ENCODE data around the gene PIGM.

The PIGM gene

DNA sequence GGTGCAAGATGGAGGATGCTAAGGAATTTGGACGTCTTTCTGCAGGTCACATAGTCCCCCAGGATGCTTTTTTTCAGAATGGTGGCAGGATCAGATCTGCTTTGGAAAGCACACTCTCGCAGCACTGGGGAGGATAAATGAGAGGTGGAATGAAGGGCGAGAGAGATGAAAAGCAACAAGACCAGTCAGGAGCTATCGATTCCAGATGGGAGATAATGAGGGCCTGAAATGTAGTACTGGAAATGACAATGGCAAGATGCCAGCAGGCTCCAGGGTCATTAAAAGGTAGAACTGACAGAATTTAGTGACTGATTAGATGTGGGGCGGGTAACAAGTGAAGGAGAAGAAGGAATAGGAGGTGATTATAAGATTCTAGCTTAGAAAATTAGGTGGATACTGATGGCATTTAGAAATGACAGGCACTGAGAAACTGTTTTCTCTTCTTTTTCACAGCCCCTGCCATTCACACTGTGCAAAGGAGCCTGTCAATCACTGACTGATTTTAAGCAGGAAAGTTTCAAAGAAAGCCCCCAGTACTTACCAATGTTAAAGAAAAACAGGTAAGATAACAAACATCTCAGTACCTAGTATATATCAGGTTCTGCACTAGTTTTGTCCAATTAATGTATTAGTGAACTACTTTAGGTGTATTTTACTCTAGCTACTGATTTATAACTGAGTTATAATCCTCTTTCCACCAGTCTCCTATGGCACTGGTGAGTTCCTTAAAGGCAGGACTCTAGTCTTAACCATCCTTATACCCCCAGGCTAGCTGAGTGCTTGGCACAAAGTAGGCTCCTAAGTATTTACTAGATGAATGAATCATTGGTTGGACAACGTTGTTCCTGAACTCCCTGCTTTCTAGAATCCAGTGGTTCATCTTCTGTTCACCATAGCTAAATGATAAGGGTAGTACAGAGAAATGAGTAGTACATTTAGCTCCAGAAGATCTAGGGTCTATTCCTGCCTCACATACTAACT lies 9.2 kb downstream of the PIGM start:
- no peak for DNase-seq (ENCODE audit: low read depth in 1 of 2, low spot score in 1 of 2)

DNA sequence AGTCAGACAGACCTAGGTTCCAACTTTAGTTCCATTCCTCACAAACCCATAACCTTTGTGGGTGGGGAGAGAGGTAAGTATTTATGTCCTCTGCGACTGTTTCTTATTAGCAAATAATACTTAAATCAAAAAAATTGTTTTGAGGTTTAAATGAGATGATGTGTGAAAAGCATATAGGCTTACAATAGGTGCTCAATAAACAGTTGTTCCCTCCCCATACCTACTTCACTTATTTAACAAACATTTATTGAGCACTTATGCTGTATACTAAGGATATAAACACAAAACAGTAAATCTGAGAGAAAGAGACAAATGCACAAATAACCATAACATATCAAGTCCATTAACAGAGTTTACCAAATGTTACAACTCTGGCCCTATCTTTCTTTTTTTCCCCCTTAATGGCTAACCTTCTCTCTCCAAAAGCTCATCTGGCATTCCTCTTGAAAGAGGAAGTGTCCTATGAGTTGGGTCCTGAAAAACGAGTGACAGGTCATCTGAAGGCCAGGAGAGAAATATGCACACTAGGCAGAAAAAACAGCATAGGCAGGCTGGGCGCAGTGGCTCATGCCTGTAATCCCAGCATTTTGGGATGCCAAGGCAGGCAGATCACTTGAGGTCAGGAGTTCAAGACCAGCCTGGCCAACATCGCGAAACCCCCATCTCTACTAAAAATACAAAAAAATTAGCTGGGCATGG lies 10.3 kb downstream of the PIGM start:
- DNase-seq (ENCODE audit: low read depth in 1 of 2, low spot score in 1 of 2): no peak

DNA sequence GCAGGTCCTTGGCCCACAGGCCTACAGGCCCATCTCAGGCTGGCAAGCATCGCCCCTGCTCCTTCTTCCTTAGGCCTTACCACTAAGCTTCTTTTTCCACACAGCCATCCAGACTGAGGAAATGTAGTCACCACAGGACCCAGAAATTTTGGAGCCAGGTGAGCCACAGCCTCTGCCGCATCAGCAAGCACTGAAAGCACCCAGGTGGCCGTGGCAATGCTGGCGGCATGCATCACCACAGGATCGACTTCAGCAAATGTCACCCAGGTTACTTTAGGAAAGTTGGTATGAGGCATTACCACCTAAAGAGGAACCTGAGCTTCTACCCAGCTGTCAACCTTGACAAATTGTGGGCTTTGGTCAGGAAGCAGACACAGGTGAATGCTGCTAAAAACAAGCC lies 11.6 kb downstream of the PIGM start:
- no peak for DNase-seq (ENCODE audit: low read depth in 1 of 2, low spot score in 1 of 2)

GRCh38 chr1:160018900-160019299 lies 12.9 kb downstream of the PIGM start:
- DNase-seq (ENCODE audit: low read depth in 1 of 2, low spot score in 1 of 2): no peak

- no peak for DNase-seq (ENCODE audit: low read depth in 1 of 2, low spot score in 1 of 2)
Observed at GRCh38 chr1:160018347-160018746, 13.4 kb downstream of the PIGM start.

GRCh38 chr1:160017592-160017991 lies 14.2 kb downstream of the PIGM start:
- no peak for DNase-seq (ENCODE audit: low read depth in 1 of 2, low spot score in 1 of 2)

DNA sequence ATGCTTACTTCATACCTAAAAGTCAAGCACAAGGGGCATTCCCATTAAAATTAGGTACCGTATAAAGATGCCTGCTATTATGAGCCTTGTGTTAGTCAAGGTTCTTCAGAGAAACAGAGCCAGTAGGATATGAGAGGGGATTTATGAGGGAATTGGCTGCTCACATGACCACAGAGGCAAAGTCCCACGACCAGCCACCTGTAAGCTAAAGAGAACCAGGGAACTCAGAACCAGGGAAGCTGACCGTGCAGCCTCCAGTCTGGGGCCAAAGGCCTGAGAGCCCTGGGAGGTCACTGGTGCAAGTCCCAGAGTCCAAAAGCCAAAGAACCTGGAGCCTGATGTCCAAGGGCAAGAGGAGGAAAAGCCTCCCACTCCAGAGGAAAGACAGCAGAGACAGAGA lies 20.0 kb downstream of the PIGM start:
- no peak for DNase-seq (ENCODE audit: low read depth in 1 of 2, low spot score in 1 of 2)

DNA sequence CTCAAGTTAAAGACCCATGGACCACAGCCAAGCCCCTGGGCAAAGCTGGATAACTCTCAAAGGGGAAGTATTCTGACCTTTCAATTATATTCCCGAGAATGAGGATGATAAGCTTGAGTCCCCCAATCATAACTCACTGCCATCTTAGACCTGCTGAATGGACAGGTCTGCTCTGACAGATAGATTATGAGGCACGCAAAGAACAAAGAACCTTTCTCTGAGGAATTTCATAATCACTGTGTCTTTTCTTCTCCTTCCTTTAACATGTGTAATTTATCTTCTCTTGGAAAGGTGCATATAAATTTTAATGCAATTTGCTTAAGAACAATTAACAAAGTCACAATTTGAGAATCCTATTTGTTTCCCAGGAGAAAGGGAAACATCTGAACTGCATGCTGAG lies 22.0 kb downstream of the PIGM start:
- no peak for DNase-seq (ENCODE audit: low read depth in 1 of 2, low spot score in 1 of 2)

GRCh38 chr1:160009081-160009480 lies 22.7 kb downstream of the PIGM start:
- DNase-seq (ENCODE audit: low read depth in 1 of 2, low spot score in 1 of 2): no peak

DNA sequence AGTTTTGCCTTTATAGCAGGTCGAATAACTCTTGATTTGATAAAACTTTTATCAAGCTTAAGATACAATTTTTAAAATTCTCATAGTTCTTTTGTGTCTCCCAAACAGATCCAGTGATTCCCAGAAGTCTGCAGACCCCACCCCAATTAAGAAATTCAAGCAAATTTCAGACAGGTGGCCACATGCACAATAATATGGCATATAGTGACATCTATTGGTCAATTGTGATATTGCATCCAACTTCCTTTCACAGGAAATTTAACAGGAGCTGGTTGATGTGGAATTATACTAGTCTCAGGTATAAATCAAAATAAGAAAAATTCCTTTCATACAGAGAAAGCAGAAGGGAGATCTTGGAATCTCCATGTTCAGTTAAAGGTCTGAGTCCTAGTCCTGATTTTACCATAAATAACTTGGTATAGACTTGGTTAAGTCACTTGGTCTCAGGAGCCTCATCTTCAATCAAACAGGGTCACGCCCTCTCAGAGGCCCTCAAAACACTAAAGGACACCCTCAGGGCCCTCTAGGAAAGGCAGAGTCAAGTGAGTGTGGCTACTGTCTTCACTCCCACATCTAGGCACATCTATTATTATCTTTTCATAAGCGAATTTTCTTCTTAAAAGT lies 24.1 kb downstream of the PIGM start:
- no peak for DNase-seq (ENCODE audit: low read depth in 1 of 2, low spot score in 1 of 2)

DNA sequence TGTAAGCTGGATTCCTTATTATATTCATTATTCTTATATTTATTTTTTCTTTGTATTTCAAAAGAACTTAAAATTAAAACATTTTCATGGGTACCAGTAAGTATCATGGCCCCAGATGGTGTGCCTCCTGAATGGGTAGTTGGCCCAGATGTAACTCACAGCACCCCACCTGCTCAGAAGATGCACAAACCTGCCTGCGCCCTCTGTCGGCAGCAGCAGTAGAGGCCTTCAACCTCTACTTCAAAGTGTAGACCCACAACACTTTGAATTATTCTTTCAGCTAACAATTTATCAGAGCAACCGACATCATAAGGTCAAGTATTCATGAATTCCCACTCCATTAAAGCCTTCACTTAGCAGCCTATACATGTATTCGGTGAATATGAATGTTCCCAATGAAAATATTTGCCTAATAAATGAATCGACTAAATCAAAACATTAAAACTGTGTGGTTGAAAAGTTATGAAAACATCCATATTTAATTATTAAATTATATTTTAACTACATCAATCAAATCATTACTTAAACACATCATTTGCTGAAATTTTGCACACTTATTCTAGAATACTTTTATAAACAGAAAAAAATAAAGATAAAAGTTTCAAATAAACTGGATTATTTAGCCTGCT lies 25.4 kb downstream of the PIGM start:
- DNase-seq (ENCODE audit: low read depth in 1 of 2, low spot score in 1 of 2): peak; percentile 40 to 50

DNA sequence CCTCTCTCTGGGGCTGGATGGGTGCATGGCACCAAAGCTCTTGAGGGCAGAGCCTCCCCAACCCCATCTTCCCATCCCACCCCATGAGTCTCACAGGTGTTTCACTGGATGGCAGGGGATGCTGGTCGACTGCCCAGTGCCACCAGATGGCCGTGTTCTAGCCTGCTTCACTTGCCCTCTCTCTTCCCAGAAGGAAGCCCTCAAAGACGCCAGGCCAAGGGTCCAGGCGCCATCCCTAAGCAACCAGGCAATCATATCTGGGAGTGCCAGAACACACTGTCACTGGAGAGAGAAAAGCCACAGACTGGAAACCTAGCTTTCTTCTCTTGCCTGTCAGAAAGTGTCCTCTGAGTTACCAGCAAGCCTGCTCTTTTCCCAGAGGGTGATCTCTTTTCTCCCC lies 26.7 kb downstream of the PIGM start:
- no peak for DNase-seq (ENCODE audit: low read depth in 1 of 2, low spot score in 1 of 2)

GRCh38 chr1:160004425-160004824 lies 27.4 kb downstream of the PIGM start:
- no peak for DNase-seq (ENCODE audit: low read depth in 1 of 2, low spot score in 1 of 2)

- no peak for DNase-seq (ENCODE audit: low read depth in 1 of 2, low spot score in 1 of 2)
Observed at GRCh38 chr1:160004001-160004400, 27.8 kb downstream of the PIGM start.

DNA sequence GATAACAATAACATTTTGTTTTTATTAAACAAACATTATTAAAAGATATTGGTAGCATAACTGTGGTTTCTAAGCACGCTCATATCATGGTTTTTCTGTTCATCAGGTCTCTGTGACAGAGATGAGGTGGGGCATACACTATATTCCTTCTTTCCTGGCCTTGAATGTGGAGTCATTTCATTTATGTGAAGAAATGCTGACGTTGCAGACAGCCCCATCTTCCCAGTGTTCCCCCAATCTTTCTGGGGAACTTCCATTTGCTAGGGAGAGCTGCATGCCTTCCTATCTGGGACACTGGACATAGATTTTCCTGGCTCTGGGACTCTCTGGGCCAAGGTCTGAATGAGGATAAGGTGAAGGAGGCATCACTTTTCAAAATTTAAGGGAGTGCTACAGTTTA lies 30.4 kb downstream of the PIGM start:
- no peak for DNase-seq (ENCODE audit: low read depth in 1 of 2, low spot score in 1 of 2)

GRCh38 chr1:159999204-159999603 lies 32.6 kb downstream of the PIGM start:
- no peak for DNase-seq (ENCODE audit: low read depth in 1 of 2, low spot score in 1 of 2)

- DNase-seq (ENCODE audit: low read depth in 1 of 2, low spot score in 1 of 2): no peak
Observed at GRCh38 chr1:159996653-159997052, 35.1 kb downstream of the PIGM start.

GRCh38 chr1:159994896-159995295 lies 36.9 kb downstream of the PIGM start:
- DNase-seq (ENCODE audit: low read depth in 1 of 2, low spot score in 1 of 2): no peak

- no peak for DNase-seq (ENCODE audit: low read depth in 1 of 2, low spot score in 1 of 2)
Observed at GRCh38 chr1:159993911-159994310, 37.9 kb downstream of the PIGM start.

DNA sequence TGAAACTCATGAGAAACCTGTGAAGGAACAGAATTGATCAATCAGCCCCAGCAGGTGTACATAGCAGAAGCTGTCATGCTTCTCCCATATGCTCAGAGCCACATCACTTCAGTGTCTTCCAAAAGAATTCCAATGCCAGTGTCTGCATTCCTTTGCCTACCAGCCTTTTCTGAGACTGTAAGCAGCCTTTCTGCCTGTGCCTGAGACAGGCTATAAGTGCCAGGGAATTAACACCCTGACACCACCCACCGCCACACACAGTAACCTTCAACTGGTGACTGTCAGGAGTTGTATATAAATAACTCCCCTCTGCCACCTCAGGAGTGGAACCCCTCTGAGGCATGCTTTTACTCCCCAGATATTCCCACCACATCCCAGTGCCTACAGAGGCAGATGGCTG lies 39.6 kb downstream of the PIGM start:
- no peak for DNase-seq (ENCODE audit: low read depth in 1 of 2, low spot score in 1 of 2)

GRCh38 chr1:159991513-159991912 lies 40.3 kb downstream of the PIGM start:
- no peak for DNase-seq (ENCODE audit: low read depth in 1 of 2, low spot score in 1 of 2)

- no peak for DNase-seq (ENCODE audit: low read depth in 1 of 2, low spot score in 1 of 2)
Observed at GRCh38 chr1:159990005-159990404, 41.8 kb downstream of the PIGM start.

Data from activated T-helper 1 cell treated with anti-CD3 and anti-CD28 coated beads, Interleukin-2, amount 50 U/mL, for 16 hours (primary cell).